ENCODE results near the gene STAG3.
"Not testable (repeated sequence)": the region's sequence is repeated elsewhere in the genome, so short reads cannot be mapped to it uniquely, and the experiment has no call there.

STAG3 gene

GRCh38 chr7:100208911-100209408 is 31.2 kb downstream of the STAG3 start:
- no peak for TF ChIP-seq ELF4 (IDR thresholded peaks at IDR 0.05)
- TF ChIP-seq ZNF384 (IDR thresholded peaks at IDR 0.05), result no peak
- no peak for TF ChIP-seq SUZ12 (IDR thresholded peaks at IDR 0.05)
- ChIA-PET POLR2A (no interaction called here), CTCF (interaction anchor here (1.5 to 1.8 kb wide), 2 partner anchors 20 to 76 kb away, joined by 3 to 5 read pairs; no protein-coding TSS in a partner anchor)
- no peak for DNase-seq (ENCODE audit: extremely low spot score)

GRCh38 chr7:100209493-100209892 is 31.8 kb downstream of the STAG3 start:
- no peak for DNase-seq (ENCODE audit: extremely low spot score)
- ChIA-PET POLR2A (interaction anchor here (1.1 kb wide), 1 partner anchor 108 kb away, joined by 3 read pairs; the partner anchor contains the start of genes AP4M1 and MCM7), CTCF (interaction anchor here (1.2 to 1.8 kb wide), 3 partner anchors 9 to 77 kb away, joined by 3 to 5 read pairs (median 5); no protein-coding TSS in a partner anchor)
- TF ChIP-seq PKNOX1 (IDR thresholded peaks at IDR 0.05), result no peak
- no peak for TF ChIP-seq FOXK2 (IDR thresholded peaks at IDR 0.05)
- TF ChIP-seq L3MBTL2 (conservative IDR thresholded peaks at IDR 0.05), result no peak
- TF ChIP-seq ARNT (IDR thresholded peaks at IDR 0.05), result no peak
- TF ChIP-seq BHLHE40 (IDR thresholded peaks at IDR 0.05; ENCODE audit: borderline replicate concordance), result no peak
- TF ChIP-seq CTBP1 (IDR thresholded peaks at IDR 0.05; ENCODE audit: borderline replicate concordance), result no peak
- no peak for TF ChIP-seq NFRKB (IDR thresholded peaks at IDR 0.05)
- no peak for TF ChIP-seq FOXA1 (IDR thresholded peaks at IDR 0.05)

- ChIA-PET POLR2A (interaction anchor here (1.0 kb wide), 1 partner anchor 62 kb away, joined by 3 read pairs; the partner anchor contains the start of gene LAMTOR4), CTCF (interaction anchor here (1.8 kb wide), 1 partner anchor 78 kb away, joined by 5 read pairs; no protein-coding TSS in a partner anchor)
- no peak for TF ChIP-seq ARNT (IDR thresholded peaks at IDR 0.05)
- no peak for TF ChIP-seq L3MBTL2 (conservative IDR thresholded peaks at IDR 0.05)
- no peak for TF ChIP-seq FOXK2 (IDR thresholded peaks at IDR 0.05)
- TF ChIP-seq FOXA1 (IDR thresholded peaks at IDR 0.05), result no peak
- no peak for TF ChIP-seq TARDBP (IDR thresholded peaks at IDR 0.05)
- TF ChIP-seq LEF1 (IDR thresholded peaks at IDR 0.05; ENCODE audit: borderline replicate concordance), result no peak
- TF ChIP-seq ELF4 (IDR thresholded peaks at IDR 0.05), result no peak
- TF ChIP-seq SP1 (IDR thresholded peaks at IDR 0.05), result no peak
- no peak for TF ChIP-seq PKNOX1 (IDR thresholded peaks at IDR 0.05)
- TF ChIP-seq CTBP1 (IDR thresholded peaks at IDR 0.05; ENCODE audit: borderline replicate concordance), result no peak
- no peak for TF ChIP-seq HDGF (IDR thresholded peaks at IDR 0.05; ENCODE audit: borderline replicate concordance)
- no peak for TF ChIP-seq ZNF384 (IDR thresholded peaks at IDR 0.05)
- no peak for TF ChIP-seq NFRKB (IDR thresholded peaks at IDR 0.05)
- no peak for TF ChIP-seq SUZ12 (IDR thresholded peaks at IDR 0.05)
- DNase-seq (ENCODE audit: extremely low spot score), result no peak
These were observed 33.1 kb downstream of the STAG3 start for GRCh38 chr7:100210805-100211204.

- TF ChIP-seq LEF1 (IDR thresholded peaks at IDR 0.05; ENCODE audit: borderline replicate concordance), result no peak
- no peak for TF ChIP-seq ZNF384 (IDR thresholded peaks at IDR 0.05)
- no peak for TF ChIP-seq FOXK2 (IDR thresholded peaks at IDR 0.05)
- TF ChIP-seq ELF4 (IDR thresholded peaks at IDR 0.05), result no peak
- TF ChIP-seq NFRKB (IDR thresholded peaks at IDR 0.05), result no peak
- TF ChIP-seq HDGF (IDR thresholded peaks at IDR 0.05; ENCODE audit: borderline replicate concordance), result no peak
- TF ChIP-seq TARDBP (IDR thresholded peaks at IDR 0.05), result no peak
- no peak for TF ChIP-seq SP1 (IDR thresholded peaks at IDR 0.05)
- TF ChIP-seq FOXA1 (IDR thresholded peaks at IDR 0.05), result no peak
- no peak for TF ChIP-seq FOXM1 (IDR thresholded peaks at IDR 0.05; ENCODE audit: borderline replicate concordance)
- no peak for TF ChIP-seq PKNOX1 (IDR thresholded peaks at IDR 0.05)
- no peak for TF ChIP-seq L3MBTL2 (conservative IDR thresholded peaks at IDR 0.05)
- no peak for TF ChIP-seq ARNT (IDR thresholded peaks at IDR 0.05)
- no peak for TF ChIP-seq CTBP1 (IDR thresholded peaks at IDR 0.05; ENCODE audit: borderline replicate concordance)
- TF ChIP-seq SUZ12 (IDR thresholded peaks at IDR 0.05), result no peak
- TF ChIP-seq BHLHE40 (IDR thresholded peaks at IDR 0.05; ENCODE audit: borderline replicate concordance), result no peak
- POLR2A ChIA-PET, result interaction anchor here (1.0 kb wide), 1 partner anchor 63 kb away, joined by 3 read pairs; the partner anchor contains the start of gene LAMTOR4
- CTCF ChIA-PET, result no interaction called here
- DNase-seq (ENCODE audit: extremely low spot score), result no peak
These were observed 33.6 kb downstream of the STAG3 start for GRCh38 chr7:100211342-100211780.

GRCh38 chr7:100212631-100213286 is 35.0 kb downstream of the STAG3 start:
- CTCF ChIA-PET, result no interaction called here
- POLR2A ChIA-PET, result no interaction called here
- TF ChIP-seq FOXA1 (IDR thresholded peaks at IDR 0.05), result no peak
- no peak for TF ChIP-seq LEF1 (IDR thresholded peaks at IDR 0.05; ENCODE audit: borderline replicate concordance)
- no peak for TF ChIP-seq CTBP1 (IDR thresholded peaks at IDR 0.05; ENCODE audit: borderline replicate concordance)
- no peak for TF ChIP-seq ELF4 (IDR thresholded peaks at IDR 0.05)
- no peak for TF ChIP-seq TARDBP (IDR thresholded peaks at IDR 0.05)
- TF ChIP-seq ARNT (IDR thresholded peaks at IDR 0.05), result no peak
- TF ChIP-seq L3MBTL2 (conservative IDR thresholded peaks at IDR 0.05), result no peak
- DNase-seq (ENCODE audit: extremely low spot score), result no peak

- no peak for DNase-seq (ENCODE audit: extremely low spot score)
- TF ChIP-seq LEF1 (IDR thresholded peaks at IDR 0.05; ENCODE audit: borderline replicate concordance) (no peak), HDGF (IDR thresholded peaks at IDR 0.05; ENCODE audit: borderline replicate concordance) (no peak), L3MBTL2 (conservative IDR thresholded peaks at IDR 0.05) (no peak), FOXM1 (IDR thresholded peaks at IDR 0.05; ENCODE audit: borderline replicate concordance) (no peak), BHLHE40 (IDR thresholded peaks at IDR 0.05; ENCODE audit: borderline replicate concordance) (no peak), FOXA1 (IDR thresholded peaks at IDR 0.05) (no peak), PKNOX1 (IDR thresholded peaks at IDR 0.05) (no peak), ZNF384 (IDR thresholded peaks at IDR 0.05) (no peak), CTBP1 (IDR thresholded peaks at IDR 0.05; ENCODE audit: borderline replicate concordance) (no peak), ARNT (IDR thresholded peaks at IDR 0.05) (no peak), SP1 (IDR thresholded peaks at IDR 0.05) (no peak), TARDBP (IDR thresholded peaks at IDR 0.05) (no peak), SUZ12 (IDR thresholded peaks at IDR 0.05) (no peak), FOXK2 (IDR thresholded peaks at IDR 0.05) (no peak), ELF4 (IDR thresholded peaks at IDR 0.05) (no peak), NFRKB (IDR thresholded peaks at IDR 0.05) (no peak)
- CTCF ChIA-PET, result no interaction called here
- POLR2A ChIA-PET, result no interaction called here
These were observed 36.0 kb downstream of the STAG3 start for GRCh38 chr7:100213672-100214071.

GRCh38 chr7:100214356-100214755 is 36.6 kb downstream of the STAG3 start:
- CTCF ChIA-PET; POLR2A ChIA-PET; DNase-seq (ENCODE audit: extremely low spot score): not testable (repeated sequence)
